Measurements from ENCODE around the gene CCDC146. TPM values are rescaled to one million over a fixed set of nuclear protein-coding genes. Genes with fewer than 3 reads are reported as not detected.

Gene CCDC146
- total and polyA plus RNA-seq, 10 of the 15 experiments (the other 5 are each of a cell fraction or from before 2014, with no cell fraction given), result 0.28 to 5.3 (median 1.3) TPM

DNA sequence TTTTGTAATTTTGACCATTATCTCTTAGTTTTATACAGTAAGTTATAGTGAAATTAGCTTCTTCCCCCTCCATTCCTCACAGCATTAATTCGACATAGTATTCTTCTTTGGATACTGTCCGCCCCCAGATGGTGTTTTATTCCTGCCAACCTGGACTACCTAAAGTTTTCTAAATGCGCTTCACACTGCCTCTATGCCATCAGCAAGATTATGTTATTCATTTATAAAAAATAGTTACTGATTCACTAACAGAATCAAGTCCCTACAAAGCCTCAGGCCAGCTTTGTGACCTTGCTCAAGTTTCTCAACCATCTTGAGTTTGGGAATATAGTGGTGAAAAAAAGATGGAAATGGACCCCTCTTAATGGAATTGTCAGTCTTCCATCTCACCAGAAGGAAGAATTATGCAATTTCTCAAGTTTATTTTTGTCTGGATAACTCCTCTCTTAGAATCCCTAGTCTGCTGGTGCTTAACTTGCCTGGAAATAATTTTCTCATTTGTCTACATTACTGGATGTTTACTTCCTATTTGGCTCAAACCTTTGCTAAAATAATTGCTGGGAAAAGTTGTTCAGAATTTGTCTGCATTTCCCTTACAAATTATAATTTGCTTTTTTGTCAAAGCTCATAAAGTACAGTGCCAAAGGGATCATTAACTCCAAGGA is 93.9 kb downstream of the CCDC146 start:
- H4K20me1 ChIP-seq (ENCODE audit: control insufficient read depth, insufficient read depth), result no peaks in the 10 kb centered on the region
- WGBS (ENCODE audit: insufficient coverage, insufficient replicate concordance, low lambda C conversion rate, missing lambda C conversion rate), result 94% methylated on average over 3 of the region's 3 CpGs
- DNase-seq (ENCODE audit: low read depth, low spot score) (no peak), ATAC-seq (no peak), FAIRE-seq (no peak)
- TF ChIP-seq POU2F2 (IDR thresholded peaks at IDR 0.05; ENCODE audit: borderline replicate concordance, low read depth, low read length), result no peak
- TF ChIP-seq IKZF1 (conservative IDR thresholded peaks at IDR 0.05), result no peak
- TF ChIP-seq MEF2A (IDR thresholded peaks at IDR 0.05; ENCODE audit: insufficient read depth, low read depth, low read length), result no peak
- TF ChIP-seq, protein P1, sequence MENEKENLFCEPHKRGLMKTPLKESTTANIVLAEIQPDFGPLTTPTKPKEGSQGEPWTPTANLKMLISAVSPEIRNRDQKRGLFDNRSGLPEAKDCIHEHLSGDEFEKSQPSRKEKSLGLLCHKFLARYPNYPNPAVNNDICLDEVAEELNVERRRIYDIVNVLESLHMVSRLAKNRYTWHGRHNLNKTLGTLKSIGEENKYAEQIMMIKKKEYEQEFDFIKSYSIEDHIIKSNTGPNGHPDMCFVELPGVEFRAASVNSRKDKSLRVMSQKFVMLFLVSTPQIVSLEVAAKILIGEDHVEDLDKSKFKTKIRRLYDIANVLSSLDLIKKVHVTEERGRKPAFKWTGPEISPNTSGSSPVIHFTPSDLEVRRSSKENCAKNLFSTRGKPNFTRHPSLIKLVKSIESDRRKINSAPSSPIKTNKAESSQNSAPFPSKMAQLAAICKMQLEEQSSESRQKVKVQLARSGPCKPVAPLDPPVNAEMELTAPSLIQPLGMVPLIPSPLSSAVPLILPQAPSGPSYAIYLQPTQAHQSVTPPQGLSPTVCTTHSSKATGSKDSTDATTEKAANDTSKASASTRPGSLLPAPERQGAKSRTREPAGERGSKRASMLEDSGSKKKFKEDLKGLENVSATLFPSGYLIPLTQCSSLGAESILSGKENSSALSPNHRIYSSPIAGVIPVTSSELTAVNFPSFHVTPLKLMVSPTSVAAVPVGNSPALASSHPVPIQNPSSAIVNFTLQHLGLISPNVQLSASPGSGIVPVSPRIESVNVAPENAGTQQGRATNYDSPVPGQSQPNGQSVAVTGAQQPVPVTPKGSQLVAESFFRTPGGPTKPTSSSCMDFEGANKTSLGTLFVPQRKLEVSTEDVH (IDR thresholded peaks at IDR 0.05; ENCODE audit: low read depth, partially characterized antibody), result no peak
- no peak for TF ChIP-seq YBX1 (IDR thresholded peaks at IDR 0.05)
- TF ChIP-seq JUND (IDR thresholded peaks at IDR 0.05; ENCODE audit: low read depth, low read length), result no peak
- TF ChIP-seq ZZZ3 (IDR thresholded peaks at IDR 0.05; ENCODE audit: control insufficient read depth, insufficient read length, low read depth), result no peak
- TF ChIP-seq, protein P2, sequence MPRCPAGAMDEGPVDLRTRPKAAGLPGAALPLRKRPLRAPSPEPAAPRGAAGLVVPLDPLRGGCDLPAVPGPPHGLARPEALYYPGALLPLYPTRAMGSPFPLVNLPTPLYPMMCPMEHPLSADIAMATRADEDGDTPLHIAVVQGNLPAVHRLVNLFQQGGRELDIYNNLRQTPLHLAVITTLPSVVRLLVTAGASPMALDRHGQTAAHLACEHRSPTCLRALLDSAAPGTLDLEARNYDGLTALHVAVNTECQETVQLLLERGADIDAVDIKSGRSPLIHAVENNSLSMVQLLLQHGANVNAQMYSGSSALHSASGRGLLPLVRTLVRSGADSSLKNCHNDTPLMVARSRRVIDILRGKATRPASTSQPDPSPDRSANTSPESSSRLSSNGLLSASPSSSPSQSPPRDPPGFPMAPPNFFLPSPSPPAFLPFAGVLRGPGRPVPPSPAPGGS (IDR thresholded peaks at IDR 0.05; ENCODE audit: borderline replicate concordance, insufficient read depth, low read depth, low read length, poor library complexity, severe bottlenecking), result no peak
- TF ChIP-seq, protein P3, sequence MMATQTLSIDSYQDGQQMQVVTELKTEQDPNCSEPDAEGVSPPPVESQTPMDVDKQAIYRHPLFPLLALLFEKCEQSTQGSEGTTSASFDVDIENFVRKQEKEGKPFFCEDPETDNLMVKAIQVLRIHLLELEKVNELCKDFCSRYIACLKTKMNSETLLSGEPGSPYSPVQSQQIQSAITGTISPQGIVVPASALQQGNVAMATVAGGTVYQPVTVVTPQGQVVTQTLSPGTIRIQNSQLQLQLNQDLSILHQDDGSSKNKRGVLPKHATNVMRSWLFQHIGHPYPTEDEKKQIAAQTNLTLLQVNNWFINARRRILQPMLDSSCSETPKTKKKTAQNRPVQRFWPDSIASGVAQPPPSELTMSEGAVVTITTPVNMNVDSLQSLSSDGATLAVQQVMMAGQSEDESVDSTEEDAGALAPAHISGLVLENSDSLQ (IDR thresholded peaks at IDR 0.05), result no peak
- no peak for TF ChIP-seq BRCA1 (IDR thresholded peaks at IDR 0.05; ENCODE audit: low read depth, low read length)
- TF ChIP-seq HDGF (IDR thresholded peaks at IDR 0.05), result no peak
- no peak for TF ChIP-seq NFYB (IDR thresholded peaks at IDR 0.05; ENCODE audit: insufficient read depth, low read depth, low read length)
- no peak for TF ChIP-seq STAT3 (IDR thresholded peaks at IDR 0.05; ENCODE audit: low read depth, low read length)
- TF ChIP-seq MTA2 (IDR thresholded peaks at IDR 0.05; ENCODE audit: low read depth), result no peak
- no peak for TF ChIP-seq TARDBP (IDR thresholded peaks at IDR 0.05; ENCODE audit: borderline replicate concordance)
- no peak for TF ChIP-seq CREM (IDR thresholded peaks at IDR 0.05; ENCODE audit: low read depth)
- TF ChIP-seq ZNF207 (IDR thresholded peaks at IDR 0.05; ENCODE audit: borderline replicate concordance), result no peak
- no peak overlapping the region for H3K9ac ChIP-seq (ENCODE audit: control insufficient read depth, insufficient read depth, low read length)
- H3K79me2 ChIP-seq (ENCODE audit: control insufficient read depth, insufficient read depth, low read length), result no peaks in the 10 kb centered on the region
- intact Hi-C loops (cut with micrococcal nuclease; ENCODE audit: unreplicated experiment), result no loop called here
- H3K27ac ChIP-seq (ENCODE audit: control insufficient read depth, insufficient read depth), result no peak overlapping the region
- H3K9me3 ChIP-seq (replicated peaks; ENCODE audit: control insufficient read depth, insufficient read depth, low read length), result peaks cover 1% of the 10 kb centered on the region; the same call in 2 of the 3 replicates
- CTCF ChIA-PET, result interaction anchor here (2.9 kb wide), 1 partner anchor 31 kb away, joined by 9 read pairs; no protein-coding TSS in a partner anchor
- no peaks in the 10 kb centered on the region for H3K4me1 ChIP-seq (ENCODE audit: control insufficient read depth, insufficient read depth, low read length)
- no TSS peak for BruUV-seq (replicated peaks)
- no peak overlapping the region for H3K4me3 ChIP-seq
- H3K36me3 ChIP-seq (ENCODE audit: control insufficient read depth in 2 of 2, insufficient read depth in 2 of 2, low read length in 1 of 2), result no peaks in the 10 kb centered on the region
- in situ Hi-C loops (cut with MboI), result no loop called here
- no peak overlapping the region for H3K4me2 ChIP-seq (ENCODE audit: control insufficient read depth, insufficient read depth)
- RAD21 ChIA-PET (ENCODE audit: unreplicated experiment), result interaction anchor here (1.2 kb wide), 1 partner anchor 30 kb away, joined by 4 read pairs; no protein-coding TSS in a partner anchor
- SMC1A ChIA-PET (ENCODE audit: uncharacterized antibody, unreplicated experiment), result interaction anchor here (0.8 to 2.0 kb wide), 5 partner anchors 10 to 37 kb away, joined by 3 to 6 read pairs (median 3); no protein-coding TSS in a partner anchor
- no peaks in the 10 kb centered on the region for H3K27me3 ChIP-seq (replicated peaks in 1 of 2; ENCODE audit: control insufficient read depth in 2 of 2, insufficient read depth in 2 of 2, low read length in 1 of 2)
- H2AFZ ChIP-seq (ENCODE audit: control insufficient read depth, low read depth, low read length), result no peak overlapping the region
- POLR2A ChIA-PET, result interaction anchor here (1.5 kb wide), 1 partner anchor 14 kb away, joined by 6 read pairs; no protein-coding TSS in a partner anchor

All from GM12878 (cell line).